SK-N-SH (cell line): Measurements from ENCODE around the gene TTC22. TPM values are rescaled to one million over a fixed set of nuclear protein-coding genes. Genes with fewer than 3 reads are reported as not detected.

Experiments
- CTCF ChIA-PET: fragments of 300-600, 350-600 bp; formaldehyde crosslinking; extraction: SDS; loops from one replicate; lab custom pipeline; 2021; lab: Yijun Ruan, JAX
- POLR2A ChIA-PET: fragments of 350-600 bp; sonication (Branson Sonifier 250); formaldehyde crosslinking; extraction: SDS; loops from one replicate; lab custom pipeline; 2020; ENCODE audit warnings: antibody characterized with exemption, inconsistent platforms; lab: Yijun Ruan, JAX
- DNase-seq: peaks from one replicate; pipeline ENCODE4 v3.0.0; 2012
- H2AFZ ChIP-seq: fragments of 200-600 bp; sonication (generic); 2 replicates; pipeline ENCODE4 v1.8.1; 2016; ENCODE audit warnings: antibody characterized with exemption, mild to moderate bottlenecking, low read depth
- H3F3A ChIP-seq: fragments of 200-600 bp; sonication (generic); replicated peaks from 2 replicates; pipeline ENCODE3; 2016; ENCODE audit warnings: antibody characterized with exemption, mild to moderate bottlenecking; ENCODE audit not compliant: insufficient read depth
- H3K27ac ChIP-seq, 2 experiments: fragments of 200-500 bp in 1 of 2; fragments of 200-600 bp in 1 of 2; sonication (Bioruptor generic) in 1 of 2; sonication (generic), shearing (Covaris generic) in 1 of 2; 2 replicates each; pipeline versions ENCODE4 v1.5.1 to v1.6.1; 2014 to 2016; ENCODE audit warnings: low read depth in 2 of 2, inconsistent platforms in 1 of 2, low read length in 1 of 2, mild to moderate bottlenecking in 1 of 2, mixed read lengths in 1 of 2
- H3K27me3 ChIP-seq: fragments of 200-600 bp; sonication (generic), shearing (Covaris generic); 2 replicates; pipeline ENCODE4 v1.6.1; 2016; ENCODE audit warnings: mixed run types; ENCODE audit not compliant: insufficient read depth
- H3K36me3 ChIP-seq, 2 experiments: fragments of 200-500 bp in 1 of 2; fragments of 200-600 bp in 1 of 2; sonication (Bioruptor generic) in 1 of 2; sonication (generic) in 1 of 2; replicated peaks in 1 of 2; 2 replicates each; pipeline versions ENCODE3 to v1.5.1; 2014 to 2016; ENCODE audit warnings: low read length in 1 of 2, mild to moderate bottlenecking in 1 of 2; ENCODE audit not compliant: insufficient read depth in 2 of 2, control insufficient read depth in 1 of 2
- H3K4me1 ChIP-seq, 2 experiments: fragments of 200-500 bp in 1 of 2; fragments of 200-600 bp in 1 of 2; sonication (Bioruptor generic) in 1 of 2; sonication (generic), shearing (Covaris generic) in 1 of 2; 2 replicates each; pipeline versions ENCODE4 v1.5.1 to v1.6.1; 2014 to 2016; ENCODE audit warnings: low read depth in 1 of 2, low read length in 1 of 2, mixed run types in 1 of 2; ENCODE audit not compliant: insufficient read depth in 2 of 2, control insufficient read depth in 1 of 2
- H3K4me2 ChIP-seq: fragments of 200-600 bp; sonication (generic), shearing (Covaris generic); 2 replicates; pipeline ENCODE4 v1.6.1; 2017; ENCODE audit warnings: mixed run types
- H3K4me3 ChIP-seq, 2 experiments: fragments of 200-500 bp in 1 of 2; fragments of 200-600 bp in 1 of 2; sonication (Bioruptor generic) in 1 of 2; sonication (generic), shearing (Covaris generic) in 1 of 2; 2 replicates each; pipeline versions ENCODE4 v1.5.1 to v1.8.1; 2014 to 2016; ENCODE audit warnings: low read depth in 2 of 2, inconsistent platforms in 1 of 2, low read length in 1 of 2, mild to moderate bottlenecking in 1 of 2, mixed read lengths in 1 of 2, moderate library complexity in 1 of 2
- H3K79me2 ChIP-seq: fragments of 200-600 bp; sonication (generic); 2 replicates; pipeline ENCODE4 v1.8.1; 2017; ENCODE audit warnings: mild to moderate bottlenecking; ENCODE audit not compliant: insufficient read depth
- H3K9ac ChIP-seq: fragments of 200-600 bp; sonication (generic); 2 replicates; pipeline ENCODE4 v1.6.1; 2017; ENCODE audit warnings: mixed run types
- H3K9me2 ChIP-seq: fragments of 200-600 bp; sonication (generic); 2 replicates; pipeline ENCODE4 v1.6.1; 2017; ENCODE audit warnings: mixed run types
- H3K9me3 ChIP-seq: fragments of 200-600 bp; sonication (generic); 2 replicates; pipeline ENCODE4 v1.6.1; 2017; ENCODE audit warnings: mixed run types, mild to moderate bottlenecking, moderate library complexity
- H4K20me1 ChIP-seq: fragments of 200-600 bp; sonication (generic); 2 replicates; pipeline ENCODE4 v1.6.1; 2017; ENCODE audit warnings: mild to moderate bottlenecking, mixed run types; ENCODE audit not compliant: insufficient read depth
- SIN3A ChIP-seq: IDR thresholded peaks from 2 replicates; pipeline ENCODE4 v1.6.1; 2012; ENCODE audit warnings: low read depth, mild to moderate bottlenecking, low read length, moderate library complexity, borderline replicate concordance
- TCF12 ChIP-seq: IDR thresholded peaks from 2 replicates; pipeline ENCODE4 v1.4.0; 2012
- USF2 ChIP-seq: fragments of 150-350 bp; IDR thresholded peaks from 2 replicates; pipeline ENCODE4 v1.6.1; 2017; ENCODE audit warnings: antibody characterized with exemption, low read length, low read depth, borderline replicate concordance
- ZBTB33 ChIP-seq: IDR thresholded peaks from 2 replicates; pipeline ENCODE4 v1.4.0; 2012; ENCODE audit warnings: low read depth, borderline replicate concordance
- WGBS: methylation state at CpG from one replicate; pipeline ENCODE4 v1.1.6; 2017; ENCODE audit warnings: low lambda C conversion rate; 5-methylcytosine and 5-hydroxymethylcytosine counted together
- polyA plus RNA-seq, 3 experiments: library from polyadenylated mRNA; depleted of rRNA; stranded (reverse); fragments of >200 nt; gene quantifications; 2 replicates each; pipeline ENCODE4 v1.2.3, GENCODE V29; 2012
- TF ChIP-seq, protein P1 (sequence below): IDR thresholded peaks from 2 replicates; pipeline ENCODE4 v1.4.0; 2012; ENCODE audit warnings: low read depth

TTC22 gene
- polyA plus RNA-seq, 1 of the 3 experiments (the other 2 are of a cell fraction): not detected

GRCh38 chr1:54850069-54850730, 49.1 kb upstream of the TTC22 start:
- no peak overlapping the region for H2AFZ ChIP-seq
- H3K79me2 ChIP-seq: no peaks in the 10 kb centered on the region
- ChIA-PET POLR2A (interaction anchor here (0.6 kb wide), 1 partner anchor 1914 kb away, joined by 3 read pairs; no protein-coding TSS in a partner anchor), CTCF (interaction anchor here (0.7 to 1.2 kb wide), 3 partner anchors 28 to 55 kb away, joined by 3 read pairs; no protein-coding TSS in a partner anchor)
- no peaks in the 10 kb centered on the region for H3K27me3 ChIP-seq
- H3F3A ChIP-seq: no peaks in the 10 kb centered on the region
- H3K4me1 ChIP-seq: no peaks in the 10 kb centered on the region
- no peak overlapping the region for H3K4me3 ChIP-seq
- H3K9me3 ChIP-seq: no peaks in the 10 kb centered on the region
- H3K27ac ChIP-seq: no peak overlapping the region
- DNase-seq: no peak
- no peak for TF ChIP-seq SIN3A
- peak; percentile 21; the same call in 1 of the 2 replicates for TF ChIP-seq TCF12
- no peaks in the 10 kb centered on the region for H3K36me3 ChIP-seq
- WGBS: 55% methylated on average over 5 of the region's 5 CpGs
- no peak overlapping the region for H3K4me2 ChIP-seq
- no peaks in the 10 kb centered on the region for H3K9me2 ChIP-seq
- no peak overlapping the region for H3K9ac ChIP-seq
- no peaks in the 10 kb centered on the region for H4K20me1 ChIP-seq

- 90% methylated on average over 6 of the region's 6 CpGs for WGBS
- ChIA-PET CTCF (interaction anchor here (1.2 kb wide), 1 partner anchor 54 kb away, joined by 3 read pairs; no protein-coding TSS in a partner anchor), POLR2A (no interaction called here)
- H3K9me3 ChIP-seq: no peaks in the 10 kb centered on the region
- no peak overlapping the region for H3K4me3 ChIP-seq
- no peaks in the 10 kb centered on the region for H3K4me1 ChIP-seq
- no peak for DNase-seq
- H4K20me1 ChIP-seq: no peaks in the 10 kb centered on the region
- H3K4me2 ChIP-seq: no peak overlapping the region
- no peak overlapping the region for H3K27ac ChIP-seq
- H3F3A ChIP-seq: no peaks in the 10 kb centered on the region
- H2AFZ ChIP-seq: no peak overlapping the region
- no peaks in the 10 kb centered on the region for H3K79me2 ChIP-seq
- no peak overlapping the region for H3K9ac ChIP-seq
- no peaks in the 10 kb centered on the region for H3K9me2 ChIP-seq
- TF ChIP-seq, protein P1, sequence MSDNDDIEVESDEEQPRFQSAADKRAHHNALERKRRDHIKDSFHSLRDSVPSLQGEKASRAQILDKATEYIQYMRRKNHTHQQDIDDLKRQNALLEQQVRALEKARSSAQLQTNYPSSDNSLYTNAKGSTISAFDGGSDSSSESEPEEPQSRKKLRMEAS: no peak
- no peak for TF ChIP-seq ZBTB33
- TF ChIP-seq USF2: no peak
- no peaks in the 10 kb centered on the region for H3K27me3 ChIP-seq
- H3K36me3 ChIP-seq: no peaks in the 10 kb centered on the region
Observed at GRCh38 chr1:54849219-54850068, 48.3 kb upstream of the TTC22 start.
